ENCODE measurements around the gene ZNF232.
"Not testable (repeated sequence)": the region's sequence is repeated elsewhere in the genome, so short reads cannot be mapped to it uniquely, and the experiment has no call there.

DNA sequence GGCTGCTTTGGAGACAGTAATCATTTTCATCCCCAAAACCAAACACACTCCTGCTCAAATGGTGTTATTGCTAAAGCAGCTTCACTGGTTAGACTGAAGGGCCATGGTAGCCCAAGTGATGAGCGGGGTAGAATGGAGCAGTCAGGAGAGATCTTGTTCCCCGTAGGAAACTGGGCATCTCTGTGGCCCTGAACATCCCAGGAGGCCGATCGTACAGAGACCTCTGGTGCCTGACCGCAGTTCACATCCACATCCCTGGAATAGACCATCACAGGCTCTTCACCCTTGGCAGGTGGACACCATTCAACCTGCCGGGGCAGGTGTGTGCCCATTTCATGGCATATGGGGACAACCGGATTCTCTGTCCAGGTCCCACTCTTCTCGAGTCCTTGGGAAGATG is 18.1 kb upstream of the ZNF232 start:
- not testable (repeated sequence) for TF ChIP-seq SP1 (IDR thresholded peaks at IDR 0.05); SUZ12 (IDR thresholded peaks at IDR 0.05); NFRKB (IDR thresholded peaks at IDR 0.05); HDGF (IDR thresholded peaks at IDR 0.05; ENCODE audit: borderline replicate concordance); FOXM1 (IDR thresholded peaks at IDR 0.05; ENCODE audit: borderline replicate concordance); ZNF384 (IDR thresholded peaks at IDR 0.05); FOXK2 (IDR thresholded peaks at IDR 0.05); ELF4 (IDR thresholded peaks at IDR 0.05); ARNT (IDR thresholded peaks at IDR 0.05)
- TF ChIP-seq, protein P1, sequence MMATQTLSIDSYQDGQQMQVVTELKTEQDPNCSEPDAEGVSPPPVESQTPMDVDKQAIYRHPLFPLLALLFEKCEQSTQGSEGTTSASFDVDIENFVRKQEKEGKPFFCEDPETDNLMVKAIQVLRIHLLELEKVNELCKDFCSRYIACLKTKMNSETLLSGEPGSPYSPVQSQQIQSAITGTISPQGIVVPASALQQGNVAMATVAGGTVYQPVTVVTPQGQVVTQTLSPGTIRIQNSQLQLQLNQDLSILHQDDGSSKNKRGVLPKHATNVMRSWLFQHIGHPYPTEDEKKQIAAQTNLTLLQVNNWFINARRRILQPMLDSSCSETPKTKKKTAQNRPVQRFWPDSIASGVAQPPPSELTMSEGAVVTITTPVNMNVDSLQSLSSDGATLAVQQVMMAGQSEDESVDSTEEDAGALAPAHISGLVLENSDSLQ (IDR thresholded peaks at IDR 0.05), result not testable (repeated sequence)
